IPS-NIHi7 (cell line): ENCODE measurements around the gene KIF3C.

Experiments
- DNase-seq: peaks from one replicate; pipeline ENCODE4 v3.0.0; 2012; ENCODE audit warnings: mixed read lengths; ENCODE audit errors: extremely low spot score

KIF3C gene

GRCh38 chr2:25877431-25878360 lies 104.6 kb downstream of the KIF3C start:
- DNase-seq = peak; percentile 56
